GM12878 (cell line): ENCODE results near the gene HYAL4. TPM values are rescaled to one million over a fixed set of nuclear protein-coding genes. Genes with fewer than 3 reads are reported as not detected.

Source experiments
- ATAC-seq: fragments of 200-7000 bp; cut with Tn5 transposase; 3 replicates; pipeline ENCODE4 v1.9.1; 2020; ENCODE audit warnings: mild to moderate bottlenecking, moderate library complexity
- BruUV-seq: library from RNA; stranded (reverse); fragments of 400-500 nt; replicated peaks from 2 replicates; lab custom pipeline; 2021; lab: Mats Ljungman, UMichigan
- CTCF ChIA-PET: fragments of 300-600 bp; sonication (Branson Sonifier 250); formaldehyde crosslinking; extraction: SDS; loops from one replicate; lab custom pipeline; 2021; ENCODE audit warnings: inconsistent platforms; lab: Yijun Ruan, JAX
- POLR2A ChIA-PET: fragments of 350-600 bp; formaldehyde crosslinking; extraction: SDS; loops from one replicate; lab custom pipeline; 2021; ENCODE audit warnings: inconsistent platforms; lab: Charles Lee
- RAD21 ChIA-PET: fragments of 300-600 bp; sonication (Branson Sonifier 250); formaldehyde crosslinking; loops from one replicate; lab custom pipeline; 2023; ENCODE audit warnings: antibody characterized with exemption; ENCODE audit not compliant: unreplicated experiment; lab: Charles Lee
- SMC1A ChIA-PET: fragments of 300-600 bp; sonication (Branson Sonifier 250); formaldehyde crosslinking; loops from one replicate; lab custom pipeline; 2023; ENCODE audit not compliant: unreplicated experiment, uncharacterized antibody; lab: Charles Lee
- DNase-seq: peaks from one replicate; pipeline ENCODE4 v3.0.0-alpha.2; 2011; ENCODE audit warnings: low read depth, low spot score
- FAIRE-seq: peaks from 3 replicates; lab custom pipeline; 2011; peaks lifted over from hg19 to GRCh38; lab: Jason Lieb, UNC
- H2AFZ ChIP-seq: 2 replicates; pipeline ENCODE4 v1.6.0; 2011; ENCODE audit warnings: low read depth, low read length, control low read depth; ENCODE audit not compliant: control insufficient read depth
- H3K27ac ChIP-seq: 2 replicates; pipeline ENCODE4 v1.5.1; 2011; ENCODE audit warnings: control low read depth; ENCODE audit not compliant: control insufficient read depth, insufficient read depth
- H3K27me3 ChIP-seq, 2 experiments: replicated peaks in 1 of 2; 2 replicates each; pipeline versions ENCODE4 v1.6.0 to v1.6.1; 2011; ENCODE audit warnings: low read length in 1 of 2; ENCODE audit not compliant: control insufficient read depth in 2 of 2, insufficient read depth in 2 of 2
- H3K36me3 ChIP-seq, 2 experiments: 2 replicates each; pipeline ENCODE4 v1.5.1; 2011; ENCODE audit warnings: low read length in 1 of 2; ENCODE audit not compliant: control insufficient read depth in 2 of 2, insufficient read depth in 2 of 2
- H3K4me1 ChIP-seq: 2 replicates; pipeline ENCODE4 v1.6.1; 2011; ENCODE audit warnings: mild to moderate bottlenecking, low read length, moderate library complexity, mixed read lengths; ENCODE audit not compliant: control insufficient read depth, insufficient read depth
- H3K4me2 ChIP-seq: 2 replicates; pipeline ENCODE4 v1.6.0; 2011; ENCODE audit warnings: control low read depth; ENCODE audit not compliant: control insufficient read depth, insufficient read depth
- H3K4me3 ChIP-seq: fragments of 200-600 bp; sonication (generic); 2 replicates; pipeline ENCODE4 v1.5.1; 2016
- H3K79me2 ChIP-seq: 2 replicates; pipeline ENCODE4 v1.6.0; 2011; ENCODE audit warnings: low read length; ENCODE audit not compliant: control insufficient read depth, insufficient read depth
- H3K9ac ChIP-seq: 2 replicates; pipeline ENCODE4 v1.8.0; 2011; ENCODE audit warnings: low read length, control low read depth, mixed read lengths; ENCODE audit not compliant: control insufficient read depth, insufficient read depth
- H3K9me3 ChIP-seq: replicated peaks from 3 replicates; pipeline ENCODE4 v1.5.1; 2011; ENCODE audit warnings: mild to moderate bottlenecking, low read length; ENCODE audit not compliant: control insufficient read depth, insufficient read depth
- H4K20me1 ChIP-seq: 2 replicates; pipeline ENCODE4 v1.6.0; 2011; ENCODE audit not compliant: control insufficient read depth, insufficient read depth
- EGR1 ChIP-seq, 2 experiments: IDR thresholded peaks; 1 replicate in 1 of 2; 2 replicates in 1 of 2; pipeline ENCODE4 v1.6.1; 2011 to 2012; ENCODE audit warnings: low read depth in 2 of 2, low read length in 2 of 2, borderline replicate concordance in 1 of 2, mild to moderate bottlenecking in 1 of 2, moderate library complexity in 1 of 2
- EP300 ChIP-seq, 2 experiments: fragments of 150-350 bp in 1 of 2; IDR thresholded peaks; 2 replicates each; pipeline ENCODE4 v1.6.1; 2011 to 2012; ENCODE audit warnings: low read depth in 2 of 2, low read length in 2 of 2, borderline replicate concordance in 1 of 2, improper control_type of control experiment in 1 of 2, inconsistent platforms in 1 of 2; ENCODE audit not compliant: control insufficient read depth in 1 of 2
- FOXM1 ChIP-seq: IDR thresholded peaks from 2 replicates; pipeline ENCODE4 v1.6.1; 2012; ENCODE audit warnings: low read depth, mild to moderate bottlenecking, inconsistent platforms, low read length, moderate library complexity
- GATAD2B ChIP-seq: fragments of 450-650 bp; conservative IDR thresholded peaks from 2 replicates; pipeline ENCODE4 v1.6.1; 2017; ENCODE audit warnings: low read depth, mild to moderate bottlenecking, moderate library complexity
- JUNB ChIP-seq: IDR thresholded peaks from 2 replicates; pipeline ENCODE4 v1.6.1; 2016; ENCODE audit warnings: antibody characterized with exemption, mild to moderate bottlenecking
- MEF2A ChIP-seq: IDR thresholded peaks from 2 replicates; pipeline ENCODE4 v1.6.1; 2011; ENCODE audit warnings: low read depth, mild to moderate bottlenecking, low read length, moderate library complexity; ENCODE audit not compliant: insufficient read depth
- NFYB ChIP-seq: IDR thresholded peaks from 2 replicates; pipeline ENCODE4 v1.6.1; 2011; ENCODE audit warnings: low read depth, mild to moderate bottlenecking, low read length, improper control_type of control experiment, moderate library complexity; ENCODE audit not compliant: insufficient read depth
- NR2F1 ChIP-seq: fragments of 450-650 bp; conservative IDR thresholded peaks from 2 replicates; pipeline ENCODE4 v1.6.1; 2017; ENCODE audit warnings: mild to moderate bottlenecking
- PAX8 ChIP-seq: fragments of 450-650 bp; IDR thresholded peaks from 2 replicates; pipeline ENCODE4 v1.6.1; 2017; ENCODE audit warnings: mild to moderate bottlenecking, moderate library complexity
- POLR2A ChIP-seq: IDR thresholded peaks from 2 replicates; pipeline ENCODE4 v1.6.1; 2011; ENCODE audit warnings: low read depth, mild to moderate bottlenecking, low read length
- RAD21 ChIP-seq: IDR thresholded peaks from 2 replicates; pipeline ENCODE4 v1.6.1; 2011; ENCODE audit warnings: mild to moderate bottlenecking, low read depth, low read length, moderate library complexity; ENCODE audit not compliant: insufficient read depth
- RBBP5 ChIP-seq: fragments of 200-600 bp; sonication (generic); conservative IDR thresholded peaks from 2 replicates; pipeline ENCODE4 v1.6.1; 2016
- SMAD5 ChIP-seq: IDR thresholded peaks from 2 replicates; pipeline ENCODE4 v1.6.1; 2016; ENCODE audit warnings: antibody characterized with exemption, low read depth
- SREBF1 ChIP-seq: IDR thresholded peaks from 2 replicates; pipeline ENCODE4 v1.6.1; 2012; ENCODE audit warnings: mild to moderate bottlenecking, low read length
- SUZ12 ChIP-seq: fragments of 200-600 bp; sonication (generic); IDR thresholded peaks from one replicate; pipeline ENCODE4 v1.6.1; 2018; ENCODE audit warnings: antibody characterized with exemption, mild to moderate bottlenecking; ENCODE audit not compliant: unreplicated experiment
- ZBTB11 ChIP-seq: fragments of 450-650 bp; formaldehyde crosslinking; IDR thresholded peaks from 2 replicates; pipeline ENCODE4 v1.5.0; 2022; ENCODE audit warnings: mild to moderate bottlenecking, missing genetic modification characterization
- in situ Hi-C: fragments of 300-500 bp; cut with MboI; formaldehyde crosslinking; loops from 9 replicates; pipeline ENCODE4 v1.14.3; 2018; ENCODE audit warnings: mixed read lengths
- intact Hi-C: fragments of 100-400 bp; cut with micrococcal nuclease; formaldehyde crosslinking; loops from one replicate; pipeline ENCODE4 v1.14.2; 2022; ENCODE audit not compliant: unreplicated experiment
- polyA plus RNA-seq, 11 experiments: library from polyadenylated mRNA; depleted of rRNA in 4 of 11; unstranded in 6 of 11; stranded (reverse) in 5 of 11; fragments of >200 nt; fragmentation: Nextera tagmentation in 4 of 11; fragmentation: Illumina TruSeq in 1 of 11; extraction: Ambion mirVana in 4 of 11; extraction: Trizol in 1 of 11; gene quantifications; 1 replicate in 1 of 11; 2 replicates in 10 of 11; pipeline versions ENCODE4 v1.2.1 to v1.2.3, GENCODE V29; 2011 to 2016; ENCODE audit warnings: inconsistent platforms in 2 of 11, missing spikeins in 2 of 11, low read depth in 1 of 11
- total RNA-seq, 4 experiments: library from RNA; depleted of rRNA in 3 of 4; stranded (reverse); fragments of >200 nt in 3 of 4; fragmentation: Illumina TruSeq in 1 of 4; extraction: Trizol in 1 of 4; gene quantifications; 2 replicates each; pipeline versions ENCODE4 v1.2.1 to v1.2.3, GENCODE V29; 2013 to 2021
- TF ChIP-seq, protein P1 (sequence below): fragments of 150-350 bp; IDR thresholded peaks from 2 replicates; pipeline ENCODE4 v1.6.1; 2016; ENCODE audit warnings: low read depth, low read length

Gene HYAL4
- total and polyA plus RNA-seq, 10 of the 15 experiments (the other 5 are each of a cell fraction or from before 2014, with no cell fraction given) = 0.14 to 0.88 (median 0.26) TPM; not detected in 1

DNA sequence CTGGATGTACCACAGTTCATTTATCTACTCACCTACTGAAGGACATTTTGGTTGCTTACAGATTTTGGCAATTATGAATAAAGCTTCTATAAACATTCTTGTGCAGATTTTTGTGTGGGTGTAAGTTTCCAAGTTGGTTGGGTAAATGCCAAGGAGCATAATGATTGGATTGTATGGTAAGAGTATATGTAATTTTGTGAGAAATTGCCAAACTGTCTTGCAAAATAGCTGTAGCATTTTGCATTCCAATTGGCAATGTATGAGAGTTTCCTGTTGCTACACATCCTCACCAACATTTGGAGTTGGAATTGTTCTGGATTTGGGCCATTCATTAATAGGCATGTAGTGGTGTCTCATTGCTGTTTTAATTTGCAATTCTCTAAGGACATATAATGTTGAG lies 33.9 kb upstream of the HYAL4 start:
- CTCF ChIA-PET = interaction anchor here (1.6 kb wide), 1 partner anchor 13 kb away, joined by 6 read pairs; no protein-coding TSS in a partner anchor
- no peak overlapping the region for H2AFZ ChIP-seq
- RAD21 ChIA-PET = interaction anchor here (1.4 kb wide), 1 partner anchor 12 kb away, joined by 3 read pairs; no protein-coding TSS in a partner anchor
- no peaks in the 10 kb centered on the region for H3K4me1 ChIP-seq
- no peak overlapping the region for H3K4me2 ChIP-seq
- TF ChIP-seq SUZ12 = no peak
- no peak for TF ChIP-seq RBBP5
- TF ChIP-seq MEF2A = no peak
- TF ChIP-seq SREBF1 = no peak
- no peak for TF ChIP-seq NFYB
- no peak for TF ChIP-seq PAX8
- TF ChIP-seq, protein P1, sequence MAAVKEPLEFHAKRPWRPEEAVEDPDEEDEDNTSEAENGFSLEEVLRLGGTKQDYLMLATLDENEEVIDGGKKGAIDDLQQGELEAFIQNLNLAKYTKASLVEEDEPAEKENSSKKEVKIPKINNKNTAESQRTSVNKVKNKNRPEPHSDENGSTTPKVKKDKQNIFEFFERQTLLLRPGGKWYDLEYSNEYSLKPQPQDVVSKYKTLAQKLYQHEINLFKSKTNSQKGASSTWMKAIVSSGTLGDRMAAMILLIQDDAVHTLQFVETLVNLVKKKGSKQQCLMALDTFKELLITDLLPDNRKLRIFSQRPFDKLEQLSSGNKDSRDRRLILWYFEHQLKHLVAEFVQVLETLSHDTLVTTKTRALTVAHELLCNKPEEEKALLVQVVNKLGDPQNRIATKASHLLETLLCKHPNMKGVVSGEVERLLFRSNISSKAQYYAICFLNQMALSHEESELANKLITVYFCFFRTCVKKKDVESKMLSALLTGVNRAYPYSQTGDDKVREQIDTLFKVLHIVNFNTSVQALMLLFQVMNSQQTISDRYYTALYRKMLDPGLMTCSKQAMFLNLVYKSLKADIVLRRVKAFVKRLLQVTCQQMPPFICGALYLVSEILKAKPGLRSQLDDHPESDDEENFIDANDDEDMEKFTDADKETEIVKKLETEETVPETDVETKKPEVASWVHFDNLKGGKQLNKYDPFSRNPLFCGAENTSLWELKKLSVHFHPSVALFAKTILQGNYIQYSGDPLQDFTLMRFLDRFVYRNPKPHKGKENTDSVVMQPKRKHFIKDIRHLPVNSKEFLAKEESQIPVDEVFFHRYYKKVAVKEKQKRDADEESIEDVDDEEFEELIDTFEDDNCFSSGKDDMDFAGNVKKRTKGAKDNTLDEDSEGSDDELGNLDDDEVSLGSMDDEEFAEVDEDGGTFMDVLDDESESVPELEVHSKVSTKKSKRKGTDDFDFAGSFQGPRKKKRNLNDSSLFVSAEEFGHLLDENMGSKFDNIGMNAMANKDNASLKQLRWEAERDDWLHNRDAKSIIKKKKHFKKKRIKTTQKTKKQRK = no peak
- TF ChIP-seq EP300 (IDR thresholded peaks at IDR 0.05; ENCODE audit: borderline replicate concordance in 1 of 2, control insufficient read depth in 1 of 2, low read depth in 2 of 2, low read length in 2 of 2) = no peak
- TF ChIP-seq NR2F1 = no peak
- no peak for TF ChIP-seq EGR1 (IDR thresholded peaks at IDR 0.05; ENCODE audit: borderline replicate concordance in 1 of 2, low read depth in 2 of 2, low read length in 2 of 2)
- TF ChIP-seq JUNB = no peak
- TF ChIP-seq FOXM1 = no peak
- no peak for TF ChIP-seq GATAD2B
- no peak for TF ChIP-seq RAD21
- TF ChIP-seq ZBTB11 = no peak
- no peak for TF ChIP-seq SMAD5
- TF ChIP-seq POLR2A = no peak
- no peak for DNase-seq
- POLR2A ChIA-PET = interaction anchor here (0.6 kb wide), 1 partner anchor 73 kb away, joined by 3 read pairs; no protein-coding TSS in a partner anchor
- no peaks in the 10 kb centered on the region for H3K79me2 ChIP-seq
- intact Hi-C loops = no loop called here
- BruUV-seq = no TSS peak
- no peaks in the 10 kb centered on the region for H3K27me3 ChIP-seq
- no peak overlapping the region for H3K9ac ChIP-seq
- no peak for ATAC-seq
- H3K36me3 ChIP-seq = no peaks in the 10 kb centered on the region
- FAIRE-seq = peak; percentile 18
- SMC1A ChIA-PET = no interaction called here
- H4K20me1 ChIP-seq = no peaks in the 10 kb centered on the region
- in situ Hi-C loops = no loop called here
- no peaks in the 10 kb centered on the region; the same call in 2 of the 3 replicates for H3K9me3 ChIP-seq
- no peak overlapping the region for H3K27ac ChIP-seq
- no peak overlapping the region for H3K4me3 ChIP-seq
